Ovary (tissue), 10 donors: ENCODE data around the gene SLC39A2. TPM values are rescaled to one million over a fixed set of nuclear protein-coding genes. Genes with fewer than 3 reads are reported as not detected.
"Not testable (repeated sequence)": the region's sequence is repeated elsewhere in the genome, so short reads cannot be mapped to it uniquely, and the experiment has no call there.

Experiments used
- DNase-seq, 5 donors: peaks; one replicate each; pipeline ENCODE4 v3.0.0-alpha.2; 2019 to 2020
- H3K27ac ChIP-seq, 2 donors: fragments of 200-600 bp; one replicate each; pipeline versions ENCODE4 v1.5.1 to v1.8.0; 2019 to 2022
- H3K27me3 ChIP-seq: fragments of 200-600 bp; one replicate; pipeline ENCODE4 v1.8.0; 2022
- H3K36me3 ChIP-seq: fragments of 200-600 bp; sonication (generic); one replicate; pipeline ENCODE4 v1.5.1; 2019
- H3K4me1 ChIP-seq: one replicate; pipeline ENCODE4 v1.8.1; 2013; ENCODE audit warnings: mild to moderate bottlenecking, moderate library complexity; ENCODE audit not compliant: insufficient read depth
- H3K4me3 ChIP-seq: fragments of 200-600 bp; sonication (generic); one replicate; pipeline ENCODE4 v1.5.1; 2017
- H3K9me3 ChIP-seq, 2 donors: fragments of 200-600 bp in 1 of 2; sonication (generic) in 1 of 2; one replicate each; pipeline versions ENCODE4 v1.5.1 to v1.8.1; 2013 to 2019; ENCODE audit warnings: mild to moderate bottlenecking in 1 of 2, moderate library complexity in 1 of 2
- CTCF ChIP-seq, 3 donors: fragments of 450-650 bp in 2 of 3; fragments of 200-600 bp in 1 of 3; IDR thresholded peaks; one replicate each; pipeline versions ENCODE4 v1.5.1 to v1.8.0; 2016 to 2022; ENCODE audit warnings: antibody characterized with exemption in 3 of 3, mild to moderate bottlenecking in 1 of 3
- EP300 ChIP-seq: sonication (generic); formaldehyde crosslinking; IDR thresholded peaks from one replicate; pipeline ENCODE4 v1.6.1; 2017; ENCODE audit warnings: antibody characterized with exemption
- POLR2A ChIP-seq: fragments of 450-650 bp; IDR thresholded peaks from one replicate; pipeline ENCODE4 v1.6.1; 2017; ENCODE audit warnings: antibody characterized with exemption, mild to moderate bottlenecking, moderate library complexity
- whole genome bisulfite sequencing, 3 donors: extraction: QIAGEN DNeasy Blood & Tissue Kit in 1 of 3; methylation state at CpG; one replicate each; pipeline versions ENCODE4 v1.1.5 to v1.1.7; 2013 to 2017; 5-methylcytosine and 5-hydroxymethylcytosine counted together
- intact Hi-C, 4 donors: fragments of 100-400 bp; cut with DNase I; formaldehyde crosslinking; loops; one replicate each; pipeline versions ENCODE4 v1.11.0 to v1.15.1; 2022 to 2023
- long read RNA-seq, 3 donors: library from polyadenylated mRNA in 2 of 3; unstranded in 2 of 3; transcript quantifications; one replicate each; pipeline ENCODE4 v2.0.0 and lab custom pipeline, GENCODE V29; 2021 to 2026
- polyA plus RNA-seq, 2 donors: library from polyadenylated mRNA; stranded (reverse); fragments of 200-250 nt in 1 of 2; fragments of 350-450 nt in 1 of 2; fragmentation: Illumina TruSeq in 1 of 2; extraction: RNeasy Lipid Tissue Mini Kit (QIAGEN cat#74804) in 1 of 2; gene quantifications; one replicate each; pipeline ENCODE4 v1.2.3, GENCODE V29; 2013 to 2014
- total RNA-seq, 7 donors: library from RNA; depleted of rRNA in 2 of 7; stranded (reverse); fragments of >200 nt in 2 of 7; fragmentation: NEBNext Ultra II Directional in 3 of 7; extraction: Animal tissue kit (Norgen Biotek cat#: 25700) in 3 of 7; gene quantifications; one replicate each; pipeline versions ENCODE4 v1.1.0 to v1.2.4, GENCODE V29; 2016 to 2023
- donor health status: DM: no; HTN: no; CAD: no; lungs with moderate emphysema.
- donor health status: DM: no; HTN: no; CAD: no.
- donor health status: Bipolar disorder and iron deficiency.
- donor health status: DM: yes; HTN: yes; CAD: no.
- donor health status: DM: no; HTN: no; CAD: no.
- donor health status: DM: yes; HTN: yes; CAD: no.

Gene SLC39A2
- total RNA-seq, result under 1 TPM in 1 of 7 donors, not detected in 6; 0.28 TPM
- polyA plus RNA-seq, result under 1 TPM in 1 of 2 donors, not detected in 1; 0.30 TPM
- long read RNA-seq, donor 1, result 0 reads
- long read RNA-seq, donor 2, result 0 reads
- long read RNA-seq, donor 3, result 0 reads

GRCh38 chr14:20998674-20999366, at the start of gene SLC39A2:
Gene SLC39A2 (plus strand): TSS chr14:20999293. CDS start chr14:20999447, 154 bp downstream.
- intact Hi-C loops, result loop anchor here in 1 of 4 donors (10.0 kb wide), 1 partner anchor 46 kb away; the partner anchor contains the start of gene RNASE7
- TF ChIP-seq EP300 (no peak), CTCF (IDR thresholded peaks at IDR 0.05) (no peak), POLR2A (no peak)
- 30 to 37% (median 35%) methylated on average over 6 of the region's 6 CpGs for WGBS, 3 donors

DNA sequence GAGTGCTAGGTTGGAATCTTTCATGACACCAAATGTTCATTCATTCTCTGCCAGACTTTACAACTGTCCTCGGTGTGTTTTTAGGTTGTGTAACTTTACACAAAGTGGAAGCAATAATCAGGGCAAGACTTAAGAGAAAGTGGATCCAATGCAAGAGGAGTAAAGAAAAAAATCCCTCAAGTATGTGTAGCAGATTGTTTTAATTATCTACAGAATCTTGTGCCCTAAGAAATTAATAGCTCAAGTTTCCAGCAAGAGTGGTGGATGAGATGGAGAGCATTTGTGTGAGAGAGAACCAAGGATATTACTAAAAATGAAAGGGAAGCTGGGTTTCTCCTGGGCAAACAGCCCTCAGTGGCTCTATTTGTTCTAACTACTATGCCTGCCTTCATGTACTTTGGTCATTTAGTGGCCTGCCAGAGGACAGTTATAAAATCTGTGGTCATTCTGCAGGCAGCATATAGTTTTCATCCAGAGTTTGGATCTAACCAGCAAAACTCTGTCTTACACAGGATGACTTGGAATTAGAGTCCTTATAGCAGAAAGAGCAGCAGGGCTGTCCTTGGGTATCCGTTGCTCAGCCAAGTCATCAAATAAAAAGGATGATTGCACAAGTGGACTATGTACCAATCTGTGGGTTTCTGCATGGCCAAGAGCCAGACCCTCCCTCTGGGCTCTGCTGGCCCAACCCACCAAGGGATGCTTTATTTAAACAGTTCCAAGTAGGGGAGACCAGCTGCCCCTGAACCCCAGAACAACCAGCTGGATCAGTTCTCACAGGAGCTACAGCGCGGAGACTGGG, 44.2 kb upstream of the SLC39A2 start, which contains the start of gene RNASE2:
Gene RNASE2, plus strand, starts transcription at position 752 of the 802 bp plus-strand sequence. CDS start 285 bp downstream, outside the sequence.
- H3K27ac ChIP-seq, H3K4me1 ChIP-seq, intact Hi-C loops, DNase-seq, H3K9me3 ChIP-seq, H3K4me3 ChIP-seq, H3K36me3 ChIP-seq, H3K27me3 ChIP-seq: not testable (repeated sequence)
- 70 to 72% (median 72%) methylated on average over 4 of the region's 4 CpGs for WGBS, 3 donors

More at GRCh38 chr14:20998674-20999366, at the start of gene SLC39A2:
- DNase-seq, result no peak
- Histone ChIP-seq H3K9me3 (no peaks in the 10 kb centered on the region), H3K4me1 (no peaks in the 10 kb centered on the region), H3K27ac (no peak within 1 kb of the TSS), H3K27me3 (no peaks in the 10 kb centered on the region), H3K36me3 (no peaks in the 10 kb centered on the region), H3K4me3 (no peak within 1 kb of the TSS)

DNA sequence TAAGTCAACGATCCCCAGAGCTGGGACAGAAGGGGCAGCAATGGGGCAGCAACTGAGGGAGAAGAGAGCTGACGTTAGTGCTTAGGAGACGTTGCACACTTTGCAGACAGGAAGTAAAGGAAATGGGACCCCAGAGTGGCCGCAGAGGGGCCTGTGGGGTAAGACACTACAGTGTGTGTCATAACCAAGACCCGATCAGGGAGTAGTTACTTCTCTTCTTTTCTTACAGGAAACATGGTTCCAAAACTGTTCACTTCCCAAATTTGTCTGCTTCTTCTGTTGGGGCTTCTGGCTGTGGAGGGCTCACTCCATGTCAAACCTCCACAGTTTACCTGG, 43.6 kb upstream of the SLC39A2 start:
- H3K36me3 ChIP-seq, H3K27ac ChIP-seq, H3K9me3 ChIP-seq, intact Hi-C loops, H3K4me1 ChIP-seq, H3K27me3 ChIP-seq, H3K4me3 ChIP-seq, DNase-seq: not testable (repeated sequence)
- 66 to 76% (median 74%) methylated on average over 5 of the region's 5 CpGs for WGBS, 3 donors

DNA sequence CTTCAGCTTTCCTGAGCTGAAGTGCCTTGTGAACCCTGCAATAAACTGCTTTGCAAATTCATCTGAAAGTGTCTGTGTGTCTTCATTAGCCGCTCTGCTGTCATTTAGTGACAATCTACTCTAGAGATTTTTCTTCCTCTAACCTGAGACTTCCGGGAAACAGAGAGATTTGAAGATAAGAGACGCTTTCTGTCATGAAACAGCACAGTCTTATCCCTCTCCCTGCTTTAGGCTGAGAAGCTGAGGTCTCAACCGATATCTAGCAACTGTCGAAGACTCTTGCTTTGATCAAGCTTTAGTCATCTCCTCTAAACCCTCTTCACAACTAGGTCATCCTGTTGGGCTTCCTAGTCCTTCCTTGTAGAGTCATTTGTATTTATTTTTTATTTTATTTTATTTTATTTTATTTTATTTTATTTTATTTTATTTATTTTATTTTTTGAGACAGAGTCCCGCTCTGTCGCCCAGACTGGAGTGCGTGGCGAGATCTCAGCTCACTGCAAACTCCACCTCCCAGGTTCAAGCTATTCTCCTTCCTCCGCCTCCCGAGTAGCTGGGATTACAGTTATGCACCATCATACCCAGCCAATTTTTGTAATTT, 42.6 kb upstream of the SLC39A2 start:
- no peak for DNase-seq
- Histone ChIP-seq H3K4me3 (no peak overlapping the region), H3K4me1 (no peaks in the 10 kb centered on the region), H3K9me3 (no peaks in the 10 kb centered on the region), H3K27ac (no peak overlapping the region), H3K27me3 (no peaks in the 10 kb centered on the region), H3K36me3 (no peaks in the 10 kb centered on the region)
- 88 to 93% (median 90%) methylated on average over 11 of the region's 11 CpGs for WGBS, 3 donors
- intact Hi-C loops, result no loop called here
- TF ChIP-seq POLR2A, result no peak

- intact Hi-C loops, H3K4me1 ChIP-seq, H3K4me3 ChIP-seq, H3K27me3 ChIP-seq, H3K9me3 ChIP-seq, H3K27ac ChIP-seq, H3K36me3 ChIP-seq, DNase-seq: not testable (repeated sequence)
These were observed 40.1 kb upstream of the SLC39A2 start for GRCh38 chr14:20958946-20959345.

DNA sequence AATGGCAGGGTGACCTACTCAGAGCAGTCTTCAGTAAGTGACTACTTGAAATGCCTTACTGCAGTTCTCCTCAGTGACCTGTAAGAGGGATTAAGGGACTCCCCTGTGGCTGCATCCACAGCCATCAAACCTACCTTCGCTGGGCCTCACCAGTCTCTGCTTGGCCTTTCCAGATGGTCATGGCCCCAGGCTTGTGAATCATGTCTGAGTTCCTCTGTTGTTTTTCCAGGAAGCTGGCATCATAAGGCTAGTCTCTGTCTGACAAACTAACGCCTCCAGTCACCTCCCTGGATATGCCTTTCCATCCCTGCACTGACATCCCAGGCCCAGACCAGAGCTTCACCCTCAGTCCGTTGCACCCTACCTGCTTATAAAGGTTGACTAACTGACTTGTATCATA, 29.8 kb upstream of the SLC39A2 start:
- no peak for TF ChIP-seq POLR2A
- TF ChIP-seq EP300, result no peak
- no peak for TF ChIP-seq CTCF (IDR thresholded peaks at IDR 0.05)
- intact Hi-C loops, result no loop called here

More for the DNA sequence above, 29.8 kb upstream of the SLC39A2 start:
- 89 to 97% (median 90%) methylated on average over 3 of the region's 3 CpGs for WGBS, 3 donors
- no peaks in the 10 kb centered on the region for H3K4me1 ChIP-seq
- no peak overlapping the region for H3K27ac ChIP-seq
- no peaks in the 10 kb centered on the region for H3K27me3 ChIP-seq
- H3K9me3 ChIP-seq, result no peaks in the 10 kb centered on the region
- no peaks in the 10 kb centered on the region for H3K36me3 ChIP-seq
- DNase-seq, result no peak
- no peak overlapping the region for H3K4me3 ChIP-seq
